Measurements from ENCODE around the gene FADS6. TPM values are rescaled to one million over a fixed set of nuclear protein-coding genes. Genes with fewer than 3 reads are reported as not detected.

FADS6 gene
- total and polyA plus RNA-seq, 10 of the 15 experiments (the other 5 are each of a cell fraction or from before 2014, with no cell fraction given), result not detected

- no peaks in the 10 kb centered on the region for H4K20me1 ChIP-seq (ENCODE audit: control insufficient read depth, insufficient read depth)
- intact Hi-C loops (cut with micrococcal nuclease; ENCODE audit: unreplicated experiment), result loop anchor here (1.0 kb wide), 1 partner anchor 118 kb away; no protein-coding TSS in a partner anchor
- H2AFZ ChIP-seq (ENCODE audit: control insufficient read depth, low read depth, low read length), result no peak overlapping the region
- ATAC-seq (peak; percentile 65), DNase-seq (ENCODE audit: low read depth, low spot score) (no peak), FAIRE-seq (no peak)
- no peaks in the 10 kb centered on the region for H3K79me2 ChIP-seq (ENCODE audit: control insufficient read depth, insufficient read depth, low read length)
- H3K9ac ChIP-seq (ENCODE audit: control insufficient read depth, insufficient read depth, low read length), result no peak overlapping the region
- no peaks in the 10 kb centered on the region for H3K9me3 ChIP-seq (replicated peaks; ENCODE audit: control insufficient read depth, insufficient read depth, low read length)
- RAD21 ChIA-PET (ENCODE audit: unreplicated experiment), result interaction anchor here (0.5 to 4.9 kb wide), 11 partner anchors 11 to 205 kb away, joined by 3 to 15 read pairs (median 4); partner anchors contain the start of genes FDXR, NAT9 and RAB37
- no peak overlapping the region for H3K27ac ChIP-seq (ENCODE audit: control insufficient read depth, insufficient read depth)
- peaks cover 4% of the 10 kb centered on the region; the same call in 1 of the 2 replicates for H3K4me1 ChIP-seq (ENCODE audit: control insufficient read depth, insufficient read depth, low read length)
- no peak overlapping the region for H3K4me3 ChIP-seq
- POLR2A ChIA-PET, result interaction anchor here (0.6 to 1.0 kb wide), 3 partner anchors 9 to 203 kb away, joined by 3 read pairs; no protein-coding TSS in a partner anchor
- WGBS (ENCODE audit: insufficient coverage, insufficient replicate concordance, low lambda C conversion rate, missing lambda C conversion rate), result 45% methylated on average over 21 of the region's 25 CpGs
- peaks cover 12 to 14% of the 10 kb centered on the region in 2 experiments for H3K27me3 ChIP-seq (replicated peaks in 1 of 2; ENCODE audit: control insufficient read depth in 2 of 2, insufficient read depth in 2 of 2, low read length in 1 of 2)
- no TSS peak for BruUV-seq (replicated peaks)
- H3K4me2 ChIP-seq (ENCODE audit: control insufficient read depth, insufficient read depth), result 0 out of 2 replicates have a peak overlapping the region, but pooled peaks have one; percentile 25
- H3K36me3 ChIP-seq (ENCODE audit: control insufficient read depth in 2 of 2, insufficient read depth in 2 of 2, low read length in 1 of 2), result no peaks in the 10 kb centered on the region; a peak in 2 of 4 replicates
- SMC1A ChIA-PET (ENCODE audit: uncharacterized antibody, unreplicated experiment), result interaction anchor here (0.7 to 3.4 kb wide), 9 partner anchors 21 to 205 kb away, joined by 3 to 12 read pairs (median 4); no protein-coding TSS in a partner anchor
- in situ Hi-C loops (cut with MboI), result no loop called here
- CTCF ChIA-PET, result interaction anchor here (0.6 to 10.2 kb wide), 30 partner anchors 8 to 523 kb away, joined by 3 to 98 read pairs (median 4); partner anchors contain the start of genes FDXR and RAB37
- no peak for TF ChIP-seq BACH1 (IDR thresholded peaks at IDR 0.05; ENCODE audit: borderline replicate concordance)
- no peak for TF ChIP-seq TARDBP (IDR thresholded peaks at IDR 0.05; ENCODE audit: borderline replicate concordance)
- TF ChIP-seq RB1 (IDR thresholded peaks at IDR 0.05; ENCODE audit: borderline replicate concordance), result no peak
- no peak for TF ChIP-seq STAT1 (conservative IDR thresholded peaks at IDR 0.05)
- no peak for TF ChIP-seq MYB (IDR thresholded peaks at IDR 0.05; ENCODE audit: borderline replicate concordance, low read depth, low read length)
- no peak for TF ChIP-seq ZNF687 (IDR thresholded peaks at IDR 0.05)
- TF ChIP-seq ATF7 (IDR thresholded peaks at IDR 0.05; ENCODE audit: low read depth), result no peak
- TF ChIP-seq RCOR1 (conservative IDR thresholded peaks at IDR 0.05; ENCODE audit: low read depth, low read length), result no peak
- no peak for TF ChIP-seq MEF2B (IDR thresholded peaks at IDR 0.05; ENCODE audit: partially characterized antibody, poor library complexity, severe bottlenecking)
- no peak for TF ChIP-seq PBX3 (IDR thresholded peaks at IDR 0.05; ENCODE audit: insufficient replicate concordance, low read depth, low read length)
- no peak for TF ChIP-seq BCL11A (IDR thresholded peaks at IDR 0.05; ENCODE audit: low read depth, low read length)
- no peak for TF ChIP-seq ZNF274 (IDR thresholded peaks at IDR 0.05; ENCODE audit: insufficient read depth, insufficient read length)
- peak; percentile 29; the same call in 1 of the 2 replicates for TF ChIP-seq POLR2A (IDR thresholded peaks at IDR 0.05; ENCODE audit: low read depth, low read length)
- no peak for TF ChIP-seq ZBTB11 (CRISPR knock-in tag; IDR thresholded peaks at IDR 0.05)
- no peak for TF ChIP-seq NFYB (IDR thresholded peaks at IDR 0.05; ENCODE audit: insufficient read depth, low read depth, low read length)
Measured at GRCh38 chr17:74862108-74862901, 31.1 kb downstream of the FADS6 start.

Measured in GM12878 (cell line).